WTC11 (cell line): ENCODE data around the gene TTLL13. TPM values are rescaled to one million over a fixed set of nuclear protein-coding genes. Genes with fewer than 3 reads are reported as not detected.

Experiments
- ATAC-seq: fragments of 200-7000 bp; cut with Tn5 transposase; 2 replicates; pipeline ENCODE4 v1.10.0; 2021; ENCODE audit warnings: mild to moderate bottlenecking, moderate library complexity
- CTCF ChIA-PET: fragments of 300-600 bp; sonication (Branson Sonifier 250); formaldehyde crosslinking; loops from one replicate; lab custom pipeline; 2021; ENCODE audit warnings: antibody characterized with exemption; lab: Charles Lee
- POLR2A ChIA-PET: fragments of 350-600 bp; sonication (Branson Sonifier 250); formaldehyde crosslinking; loops from one replicate; lab custom pipeline; 2021; ENCODE audit warnings: antibody characterized with exemption; lab: Charles Lee
- DNase-seq: peaks from one replicate; pipeline ENCODE4 v3.0.0; 2021; ENCODE audit warnings: low spot score
- H3K27ac Mint-ChIP-seq: 2 replicates; pipeline ENCODE4 v1.8.0; 2021; ENCODE audit warnings: mixed read lengths
- H3K27me3 Mint-ChIP-seq: 2 replicates; pipeline ENCODE4 v1.8.0; 2021; ENCODE audit warnings: low read depth, mild to moderate bottlenecking, moderate library complexity, mixed read lengths
- H3K36me3 Mint-ChIP-seq: 2 replicates; pipeline ENCODE4 v1.8.0; 2021; ENCODE audit warnings: mixed read lengths
- H3K4me1 Mint-ChIP-seq: 2 replicates; pipeline ENCODE4 v1.8.0; 2022; ENCODE audit warnings: mixed read lengths
- H3K4me3 Mint-ChIP-seq: 2 replicates; pipeline ENCODE4 v1.8.0; 2021; ENCODE audit warnings: mild to moderate bottlenecking, moderate library complexity, mixed read lengths
- H3K9me3 Mint-ChIP-seq: 2 replicates; pipeline ENCODE4 v1.8.0; 2021; ENCODE audit warnings: mixed read lengths
- CBFB ChIP-seq: sonication (generic); formaldehyde crosslinking; IDR thresholded peaks from 2 replicates; pipeline ENCODE4 v1.8.1; 2022; ENCODE audit warnings: mild to moderate bottlenecking, low read depth, missing genetic modification reagents
- GABPB1 ChIP-seq: sonication (generic); formaldehyde crosslinking; IDR thresholded peaks from 2 replicates; pipeline ENCODE4 v1.8.1; 2023; ENCODE audit warnings: mild to moderate bottlenecking, missing genetic modification reagents
- GTF2I ChIP-seq: fragments of 250-450 bp; sonication (Bioruptor Pico); conservative IDR thresholded peaks from 2 replicates; pipeline ENCODE4 v1.4.0; 2021; ENCODE audit warnings: mild to moderate bottlenecking
- NFYB ChIP-seq: sonication (generic); formaldehyde crosslinking; conservative IDR thresholded peaks from 2 replicates; pipeline ENCODE4 v1.8.0; 2022; ENCODE audit warnings: low read depth, missing genetic modification reagents
- OVOL2 ChIP-seq: fragments of 250-450 bp; sonication (Bioruptor Pico); IDR thresholded peaks from 2 replicates; pipeline ENCODE4 v1.9.0; 2021; ENCODE audit warnings: mild to moderate bottlenecking, borderline replicate concordance
- PRRX2 ChIP-seq: fragments of 250-450 bp; sonication (Bioruptor Pico); IDR thresholded peaks from 2 replicates; pipeline ENCODE4 v1.8.0; 2021; ENCODE audit warnings: mild to moderate bottlenecking
- RORB ChIP-seq: fragments of 250-450 bp; sonication (Bioruptor Pico); IDR thresholded peaks from 2 replicates; pipeline ENCODE4 v1.9.0; 2021; ENCODE audit warnings: mild to moderate bottlenecking
- SP1 ChIP-seq: sonication (generic); formaldehyde crosslinking; conservative IDR thresholded peaks from 2 replicates; pipeline ENCODE4 v1.8.1; 2022; ENCODE audit warnings: missing genetic modification reagents
- TCF7 ChIP-seq: sonication (generic); formaldehyde crosslinking; IDR thresholded peaks from 2 replicates; pipeline ENCODE4 v1.8.0; 2022; ENCODE audit warnings: mild to moderate bottlenecking, low read depth, missing genetic modification reagents, moderate library complexity
- ZNF121 ChIP-seq: sonication (generic); formaldehyde crosslinking; IDR thresholded peaks from 2 replicates; pipeline ENCODE4 v1.8.0; 2023; ENCODE audit warnings: missing genetic modification reagents
- total RNA-seq: library from RNA; stranded (reverse); gene quantifications from 3 replicates; pipeline ENCODE4 v1.2.3, GENCODE V29; 2021
- TF ChIP-seq, protein P1 (sequence below): sonication (generic); formaldehyde crosslinking; IDR thresholded peaks from 2 replicates; pipeline ENCODE4 v1.8.1; 2023; ENCODE audit warnings: mild to moderate bottlenecking, missing genetic modification reagents, borderline replicate concordance
- TF ChIP-seq, protein P2 (sequence below): fragments of 250-450 bp; sonication (Bioruptor Pico); conservative IDR thresholded peaks from 2 replicates; pipeline ENCODE4 v1.9.0; 2021; ENCODE audit warnings: mild to moderate bottlenecking
- TF ChIP-seq, protein P3 (sequence below): sonication (generic); formaldehyde crosslinking; IDR thresholded peaks from 2 replicates; pipeline ENCODE4 v1.8.1; 2023; ENCODE audit warnings: mild to moderate bottlenecking, missing genetic modification reagents, moderate library complexity
- TF ChIP-seq, protein P4 (sequence below): sonication (generic); formaldehyde crosslinking; IDR thresholded peaks from 2 replicates; pipeline ENCODE4 v1.8.1; 2023; ENCODE audit warnings: mild to moderate bottlenecking, missing genetic modification reagents
- TF ChIP-seq, protein P5 (sequence below): sonication (generic); formaldehyde crosslinking; conservative IDR thresholded peaks from 2 replicates; pipeline ENCODE4 v1.8.1; 2023; ENCODE audit warnings: mild to moderate bottlenecking, low read depth, missing genetic modification reagents, moderate library complexity
- TF ChIP-seq, protein P6 (sequence below): fragments of 250-450 bp; sonication (Bioruptor Pico); IDR thresholded peaks from 2 replicates; pipeline ENCODE4 v2.1.2; 2022; ENCODE audit warnings: mild to moderate bottlenecking, moderate library complexity
- TF ChIP-seq, protein P7 (sequence below): sonication (generic); formaldehyde crosslinking; IDR thresholded peaks from 2 replicates; pipeline ENCODE4 v1.8.1; 2023; ENCODE audit warnings: mild to moderate bottlenecking, missing genetic modification reagents
- TF ChIP-seq, protein P8 (sequence below): sonication (generic); formaldehyde crosslinking; IDR thresholded peaks from 2 replicates; pipeline ENCODE4 v1.8.0; 2022; ENCODE audit warnings: mild to moderate bottlenecking, missing genetic modification reagents

Gene TTLL13
- total RNA-seq, 1 experiment from 2014 or later, result 0.48 TPM

DNA sequence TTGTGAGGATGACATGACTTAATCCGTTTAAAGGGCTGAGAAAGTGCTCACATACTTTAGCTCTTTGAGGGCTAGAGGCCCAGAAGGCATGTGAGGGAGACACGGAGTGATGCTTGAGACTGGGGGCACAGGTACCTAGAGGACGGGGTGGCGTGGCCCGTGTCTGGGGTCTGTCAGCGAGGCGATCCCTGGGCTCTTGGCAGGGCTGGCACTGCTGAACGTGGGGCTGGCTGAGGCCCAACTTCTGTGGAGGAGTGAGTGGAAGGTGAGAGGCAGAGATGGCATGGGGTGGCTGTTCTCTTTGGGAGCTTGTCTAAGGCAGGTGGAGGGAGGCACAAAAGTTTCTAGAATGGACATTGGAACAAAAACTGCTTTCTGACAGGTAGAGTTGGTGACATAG, 38.8 kb upstream of the TTLL13 start:
- peak overlapping the region; percentile 80; the same call in 1 of the 2 replicates for H3K27ac Mint-ChIP-seq

DNA sequence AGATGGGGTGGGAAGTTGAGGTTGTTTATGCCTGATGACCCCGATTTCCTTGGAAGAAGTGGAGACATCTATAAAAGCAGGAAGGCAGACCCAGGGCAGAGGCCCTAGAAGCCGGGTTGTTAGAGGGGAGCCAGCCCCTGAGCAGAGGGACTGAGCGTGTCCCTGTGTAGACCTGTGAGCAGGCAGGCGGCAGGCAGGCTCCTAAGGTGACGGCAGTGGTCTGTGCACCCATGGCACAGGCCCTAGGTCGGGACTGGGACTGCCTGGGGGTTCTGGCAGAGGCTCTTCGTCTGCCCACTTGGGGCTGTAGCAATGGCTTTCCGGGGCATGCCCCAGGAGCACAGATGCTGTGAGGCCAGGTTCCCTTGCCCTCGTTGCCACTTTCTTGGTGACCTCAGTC, 38.3 kb upstream of the TTLL13 start:
- POLR2A ChIA-PET, result no interaction called here
- CTCF ChIA-PET, result interaction anchor here (2.7 kb wide), 1 partner anchor 10 kb away, joined by 8 read pairs; no protein-coding TSS in a partner anchor
- H3K27ac Mint-ChIP-seq, result peak overlapping the region; percentile 80

More for the DNA sequence above, 38.8 kb upstream of the TTLL13 start:
- TF ChIP-seq, protein P1, sequence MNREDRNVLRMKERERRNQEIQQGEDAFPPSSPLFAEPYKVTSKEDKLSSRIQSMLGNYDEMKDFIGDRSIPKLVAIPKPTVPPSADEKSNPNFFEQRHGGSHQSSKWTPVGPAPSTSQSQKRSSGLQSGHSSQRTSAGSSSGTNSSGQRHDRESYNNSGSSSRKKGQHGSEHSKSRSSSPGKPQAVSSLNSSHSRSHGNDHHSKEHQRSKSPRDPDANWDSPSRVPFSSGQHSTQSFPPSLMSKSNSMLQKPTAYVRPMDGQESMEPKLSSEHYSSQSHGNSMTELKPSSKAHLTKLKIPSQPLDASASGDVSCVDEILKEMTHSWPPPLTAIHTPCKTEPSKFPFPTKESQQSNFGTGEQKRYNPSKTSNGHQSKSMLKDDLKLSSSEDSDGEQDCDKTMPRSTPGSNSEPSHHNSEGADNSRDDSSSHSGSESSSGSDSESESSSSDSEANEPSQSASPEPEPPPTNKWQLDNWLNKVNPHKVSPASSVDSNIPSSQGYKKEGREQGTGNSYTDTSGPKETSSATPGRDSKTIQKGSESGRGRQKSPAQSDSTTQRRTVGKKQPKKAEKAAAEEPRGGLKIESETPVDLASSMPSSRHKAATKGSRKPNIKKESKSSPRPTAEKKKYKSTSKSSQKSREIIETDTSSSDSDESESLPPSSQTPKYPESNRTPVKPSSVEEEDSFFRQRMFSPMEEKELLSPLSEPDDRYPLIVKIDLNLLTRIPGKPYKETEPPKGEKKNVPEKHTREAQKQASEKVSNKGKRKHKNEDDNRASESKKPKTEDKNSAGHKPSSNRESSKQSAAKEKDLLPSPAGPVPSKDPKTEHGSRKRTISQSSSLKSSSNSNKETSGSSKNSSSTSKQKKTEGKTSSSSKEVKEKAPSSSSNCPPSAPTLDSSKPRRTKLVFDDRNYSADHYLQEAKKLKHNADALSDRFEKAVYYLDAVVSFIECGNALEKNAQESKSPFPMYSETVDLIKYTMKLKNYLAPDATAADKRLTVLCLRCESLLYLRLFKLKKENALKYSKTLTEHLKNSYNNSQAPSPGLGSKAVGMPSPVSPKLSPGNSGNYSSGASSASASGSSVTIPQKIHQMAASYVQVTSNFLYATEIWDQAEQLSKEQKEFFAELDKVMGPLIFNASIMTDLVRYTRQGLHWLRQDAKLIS, result no peak
- TF ChIP-seq PRRX2 (CRISPR knock-in tag), result no peak
- TF ChIP-seq, protein P2, sequence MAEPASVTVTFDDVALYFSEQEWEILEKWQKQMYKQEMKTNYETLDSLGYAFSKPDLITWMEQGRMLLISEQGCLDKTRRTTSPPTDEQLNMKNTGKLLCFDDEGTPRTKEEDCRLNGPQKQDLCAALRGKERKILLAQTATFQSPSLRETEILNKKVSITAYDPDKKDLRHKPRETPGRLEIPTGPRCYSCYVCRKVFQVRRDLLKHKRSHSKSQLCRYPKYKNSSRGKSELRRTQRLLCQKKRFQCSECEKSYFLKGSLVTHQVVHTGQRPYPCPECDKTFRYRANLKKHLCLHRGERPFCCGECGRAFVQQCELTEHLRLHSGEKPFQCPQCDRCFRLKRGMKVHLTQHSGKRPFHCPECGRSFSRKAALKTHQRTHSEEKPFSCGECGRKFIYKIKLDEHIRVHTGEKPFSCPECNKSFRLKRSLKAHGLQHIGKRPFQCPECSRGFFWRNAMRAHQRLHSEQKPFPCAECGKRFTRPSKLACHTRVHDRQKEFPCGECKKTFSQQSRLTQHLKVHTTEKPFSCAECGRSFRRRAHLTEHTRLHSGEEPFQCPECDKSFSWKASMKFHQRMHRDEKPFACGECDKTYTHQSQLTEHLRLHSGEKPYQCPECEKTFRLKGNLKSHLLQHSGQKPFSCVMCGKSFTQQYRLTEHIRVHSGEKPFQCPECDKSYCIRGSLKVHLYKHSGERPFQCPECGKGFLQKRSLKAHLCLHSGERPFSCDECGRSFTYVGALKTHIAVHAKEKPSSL, result no peak
- TF ChIP-seq, protein P3, sequence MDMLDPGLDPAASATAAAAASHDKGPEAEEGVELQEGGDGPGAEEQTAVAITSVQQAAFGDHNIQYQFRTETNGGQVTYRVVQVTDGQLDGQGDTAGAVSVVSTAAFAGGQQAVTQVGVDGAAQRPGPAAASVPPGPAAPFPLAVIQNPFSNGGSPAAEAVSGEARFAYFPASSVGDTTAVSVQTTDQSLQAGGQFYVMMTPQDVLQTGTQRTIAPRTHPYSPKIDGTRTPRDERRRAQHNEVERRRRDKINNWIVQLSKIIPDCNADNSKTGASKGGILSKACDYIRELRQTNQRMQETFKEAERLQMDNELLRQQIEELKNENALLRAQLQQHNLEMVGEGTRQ (CRISPR knock-in tag), result no peak
- Mint-ChIP-seq H3K4me1 (peaks cover 4% of the 10 kb centered on the region; the same call in 1 of the 2 replicates), H3K36me3 (peaks cover 12% of the 10 kb centered on the region; the same call in 1 of the 2 replicates), H3K4me3 (no peak overlapping the region), H3K27me3 (no peaks in the 10 kb centered on the region), H3K9me3 (no peaks in the 10 kb centered on the region)
- ATAC-seq, result no peak
- ChIA-PET CTCF (interaction anchor here (2.7 kb wide), 1 partner anchor 11 kb away, joined by 8 read pairs; no protein-coding TSS in a partner anchor), POLR2A (no interaction called here)
- no peak for DNase-seq

DNA sequence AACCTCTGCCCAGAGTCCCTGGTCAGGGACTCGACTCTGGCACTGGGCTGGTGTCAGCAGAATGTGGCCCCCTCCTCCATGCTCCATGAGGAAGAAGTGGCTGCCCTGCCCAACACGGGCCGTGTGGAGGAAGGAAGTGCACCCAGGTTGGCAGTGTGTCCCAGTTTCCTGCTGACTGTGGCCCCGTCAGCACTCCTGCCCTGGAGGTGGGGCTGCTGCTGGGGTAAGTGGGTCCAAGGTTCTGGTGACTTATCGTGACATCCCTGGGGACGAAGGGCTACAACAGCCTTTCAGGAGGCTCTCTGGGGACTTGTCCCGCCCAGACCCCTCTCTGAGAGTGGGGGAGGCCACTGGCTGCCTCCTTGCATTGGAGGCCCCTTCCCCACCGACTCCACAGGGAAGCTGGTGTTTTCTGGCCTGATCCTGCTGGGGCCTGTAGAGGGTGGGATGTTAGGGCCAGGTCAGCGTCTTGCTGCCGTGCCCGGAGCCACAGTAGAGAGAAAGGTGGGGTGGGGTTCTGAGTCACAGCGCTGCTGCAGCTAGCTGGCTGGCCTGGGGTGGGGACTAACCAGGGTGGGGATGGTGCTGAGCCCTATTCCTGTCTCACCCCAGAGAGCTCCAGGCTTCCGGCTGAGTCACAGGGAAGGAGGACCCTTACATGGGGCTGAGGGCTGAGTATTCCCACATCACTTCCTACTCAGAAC, 37.8 kb upstream of the TTLL13 start:
- peaks cover 9% of the 10 kb centered on the region for H3K4me1 Mint-ChIP-seq
- CTCF ChIA-PET, result interaction anchor here (1.1 to 6.5 kb wide), 4 partner anchors 10 to 68 kb away, joined by 5 to 62 read pairs (median 9); partner anchors contain the start of genes CIB1, GDPGP1 and SEMA4B
- H3K27me3 Mint-ChIP-seq, result no peaks in the 10 kb centered on the region
- H3K4me3 Mint-ChIP-seq, result no peak overlapping the region
- POLR2A ChIA-PET, result no interaction called here
- DNase-seq (no peak), ATAC-seq (peak; percentile 28)
- peak overlapping the region; percentile 60 for H3K27ac Mint-ChIP-seq
- H3K36me3 Mint-ChIP-seq, result peaks cover 4% of the 10 kb centered on the region; the same call in 1 of the 2 replicates
- no peaks in the 10 kb centered on the region for H3K9me3 Mint-ChIP-seq
- no peak for TF ChIP-seq NFYB (CRISPR knock-in tag)
- TF ChIP-seq ZNF121 (CRISPR knock-in tag), result no peak
- TF ChIP-seq, protein P4, sequence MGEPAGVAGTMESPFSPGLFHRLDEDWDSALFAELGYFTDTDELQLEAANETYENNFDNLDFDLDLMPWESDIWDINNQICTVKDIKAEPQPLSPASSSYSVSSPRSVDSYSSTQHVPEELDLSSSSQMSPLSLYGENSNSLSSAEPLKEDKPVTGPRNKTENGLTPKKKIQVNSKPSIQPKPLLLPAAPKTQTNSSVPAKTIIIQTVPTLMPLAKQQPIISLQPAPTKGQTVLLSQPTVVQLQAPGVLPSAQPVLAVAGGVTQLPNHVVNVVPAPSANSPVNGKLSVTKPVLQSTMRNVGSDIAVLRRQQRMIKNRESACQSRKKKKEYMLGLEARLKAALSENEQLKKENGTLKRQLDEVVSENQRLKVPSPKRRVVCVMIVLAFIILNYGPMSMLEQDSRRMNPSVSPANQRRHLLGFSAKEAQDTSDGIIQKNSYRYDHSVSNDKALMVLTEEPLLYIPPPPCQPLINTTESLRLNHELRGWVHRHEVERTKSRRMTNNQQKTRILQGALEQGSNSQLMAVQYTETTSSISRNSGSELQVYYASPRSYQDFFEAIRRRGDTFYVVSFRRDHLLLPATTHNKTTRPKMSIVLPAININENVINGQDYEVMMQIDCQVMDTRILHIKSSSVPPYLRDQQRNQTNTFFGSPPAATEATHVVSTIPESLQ (CRISPR knock-in tag), result no peak
- TF ChIP-seq, protein P5, sequence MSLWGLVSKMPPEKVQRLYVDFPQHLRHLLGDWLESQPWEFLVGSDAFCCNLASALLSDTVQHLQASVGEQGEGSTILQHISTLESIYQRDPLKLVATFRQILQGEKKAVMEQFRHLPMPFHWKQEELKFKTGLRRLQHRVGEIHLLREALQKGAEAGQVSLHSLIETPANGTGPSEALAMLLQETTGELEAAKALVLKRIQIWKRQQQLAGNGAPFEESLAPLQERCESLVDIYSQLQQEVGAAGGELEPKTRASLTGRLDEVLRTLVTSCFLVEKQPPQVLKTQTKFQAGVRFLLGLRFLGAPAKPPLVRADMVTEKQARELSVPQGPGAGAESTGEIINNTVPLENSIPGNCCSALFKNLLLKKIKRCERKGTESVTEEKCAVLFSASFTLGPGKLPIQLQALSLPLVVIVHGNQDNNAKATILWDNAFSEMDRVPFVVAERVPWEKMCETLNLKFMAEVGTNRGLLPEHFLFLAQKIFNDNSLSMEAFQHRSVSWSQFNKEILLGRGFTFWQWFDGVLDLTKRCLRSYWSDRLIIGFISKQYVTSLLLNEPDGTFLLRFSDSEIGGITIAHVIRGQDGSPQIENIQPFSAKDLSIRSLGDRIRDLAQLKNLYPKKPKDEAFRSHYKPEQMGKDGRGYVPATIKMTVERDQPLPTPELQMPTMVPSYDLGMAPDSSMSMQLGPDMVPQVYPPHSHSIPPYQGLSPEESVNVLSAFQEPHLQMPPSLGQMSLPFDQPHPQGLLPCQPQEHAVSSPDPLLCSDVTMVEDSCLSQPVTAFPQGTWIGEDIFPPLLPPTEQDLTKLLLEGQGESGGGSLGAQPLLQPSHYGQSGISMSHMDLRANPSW (CRISPR knock-in tag), result no peak
- TF ChIP-seq OVOL2 (CRISPR knock-in tag), result no peak
- TF ChIP-seq, protein P6, sequence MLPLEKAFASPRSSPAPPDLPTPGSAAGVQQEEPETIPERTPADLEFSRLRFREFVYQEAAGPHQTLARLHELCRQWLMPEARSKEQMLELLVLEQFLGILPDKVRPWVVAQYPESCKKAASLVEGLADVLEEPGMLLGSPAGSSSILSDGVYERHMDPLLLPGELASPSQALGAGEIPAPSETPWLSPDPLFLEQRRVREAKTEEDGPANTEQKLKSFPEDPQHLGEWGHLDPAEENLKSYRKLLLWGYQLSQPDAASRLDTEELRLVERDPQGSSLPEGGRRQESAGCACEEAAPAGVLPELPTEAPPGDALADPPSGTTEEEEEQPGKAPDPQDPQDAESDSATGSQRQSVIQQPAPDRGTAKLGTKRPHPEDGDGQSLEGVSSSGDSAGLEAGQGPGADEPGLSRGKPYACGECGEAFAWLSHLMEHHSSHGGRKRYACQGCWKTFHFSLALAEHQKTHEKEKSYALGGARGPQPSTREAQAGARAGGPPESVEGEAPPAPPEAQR (CRISPR knock-in tag), result no peak
- no peak for TF ChIP-seq CBFB (CRISPR knock-in tag)
- TF ChIP-seq, protein P7, sequence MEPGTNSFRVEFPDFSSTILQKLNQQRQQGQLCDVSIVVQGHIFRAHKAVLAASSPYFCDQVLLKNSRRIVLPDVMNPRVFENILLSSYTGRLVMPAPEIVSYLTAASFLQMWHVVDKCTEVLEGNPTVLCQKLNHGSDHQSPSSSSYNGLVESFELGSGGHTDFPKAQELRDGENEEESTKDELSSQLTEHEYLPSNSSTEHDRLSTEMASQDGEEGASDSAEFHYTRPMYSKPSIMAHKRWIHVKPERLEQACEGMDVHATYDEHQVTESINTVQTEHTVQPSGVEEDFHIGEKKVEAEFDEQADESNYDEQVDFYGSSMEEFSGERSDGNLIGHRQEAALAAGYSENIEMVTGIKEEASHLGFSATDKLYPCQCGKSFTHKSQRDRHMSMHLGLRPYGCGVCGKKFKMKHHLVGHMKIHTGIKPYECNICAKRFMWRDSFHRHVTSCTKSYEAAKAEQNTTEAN (CRISPR knock-in tag), result no peak

More for the DNA sequence above, 38.3 kb upstream of the TTLL13 start:
- no peak for DNase-seq
- Mint-ChIP-seq H3K4me3 (no peak overlapping the region), H3K27me3 (no peaks in the 10 kb centered on the region), H3K4me1 (peaks cover 4% of the 10 kb centered on the region; the same call in 1 of the 2 replicates), H3K9me3 (no peaks in the 10 kb centered on the region), H3K36me3 (peaks cover 9% of the 10 kb centered on the region; the same call in 1 of the 2 replicates)
- no peak for ATAC-seq
- no peak for TF ChIP-seq GABPB1 (CRISPR knock-in tag)
- no peak for TF ChIP-seq TCF7
- no peak for TF ChIP-seq GTF2I
- TF ChIP-seq SP1 (CRISPR knock-in tag), result no peak
- TF ChIP-seq, protein P8, sequence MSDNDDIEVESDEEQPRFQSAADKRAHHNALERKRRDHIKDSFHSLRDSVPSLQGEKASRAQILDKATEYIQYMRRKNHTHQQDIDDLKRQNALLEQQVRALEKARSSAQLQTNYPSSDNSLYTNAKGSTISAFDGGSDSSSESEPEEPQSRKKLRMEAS (CRISPR knock-in tag), result no peak
- TF ChIP-seq RORB, result no peak
